HL-60/S4 treated with retinoic acid at 250 ng/mL for 4 days and 3 days (cell line): ENCODE data around the gene ZCRB1.
"Not testable (repeated sequence)": the region's sequence is repeated elsewhere in the genome, so short reads cannot be mapped to it uniquely, and the experiment has no call there.

ENCODE experiments used
- in situ Hi-C: fragments of 300-500 bp; cut with MboI; formaldehyde crosslinking; loops from 2 replicates; pipeline ENCODE4 v1.7.0; 2022; ENCODE audit warnings: low sequenced_read_pairs

The ZCRB1 gene

DNA sequence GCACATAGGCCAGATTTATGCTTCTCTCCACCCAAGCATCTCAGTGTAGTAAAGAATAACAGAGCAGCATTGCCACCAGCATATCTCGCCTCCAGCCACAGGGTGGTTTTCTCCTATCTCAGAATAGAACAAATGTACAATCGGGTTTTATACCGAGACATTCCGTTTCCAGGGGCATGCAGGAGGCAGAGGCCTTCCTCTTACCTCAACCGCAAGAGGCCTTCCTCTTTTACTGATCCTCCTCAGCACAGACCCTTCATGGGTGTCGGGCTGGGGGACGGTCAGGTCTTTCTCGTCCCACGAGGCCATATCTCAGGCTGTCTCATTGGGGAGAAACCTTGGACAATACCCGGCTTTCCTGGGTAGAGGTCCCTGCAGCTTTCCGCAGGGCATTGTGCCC is 4.2 kb upstream of the ZCRB1 start:
- in situ Hi-C loops: not testable (repeated sequence)

DNA sequence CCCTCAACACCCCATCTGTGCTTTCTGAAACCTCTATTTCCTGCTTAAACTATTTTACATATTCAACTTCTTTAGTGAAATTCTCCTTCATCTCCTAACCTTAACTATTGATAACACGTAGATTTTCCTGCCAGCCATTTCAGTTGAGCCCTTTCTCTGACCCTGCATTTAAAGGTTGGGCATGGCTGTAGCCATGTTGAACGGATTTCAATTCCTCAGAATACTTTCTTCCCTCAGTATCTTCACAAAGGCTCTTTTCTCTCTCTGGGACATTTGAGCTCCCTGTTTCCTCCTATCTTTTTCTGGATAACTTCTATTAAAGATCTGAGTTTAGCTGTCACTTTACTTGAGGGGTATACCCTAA is 1.3 kb upstream of the ZCRB1 start:
- in situ Hi-C loops: no loop called here

DNA sequence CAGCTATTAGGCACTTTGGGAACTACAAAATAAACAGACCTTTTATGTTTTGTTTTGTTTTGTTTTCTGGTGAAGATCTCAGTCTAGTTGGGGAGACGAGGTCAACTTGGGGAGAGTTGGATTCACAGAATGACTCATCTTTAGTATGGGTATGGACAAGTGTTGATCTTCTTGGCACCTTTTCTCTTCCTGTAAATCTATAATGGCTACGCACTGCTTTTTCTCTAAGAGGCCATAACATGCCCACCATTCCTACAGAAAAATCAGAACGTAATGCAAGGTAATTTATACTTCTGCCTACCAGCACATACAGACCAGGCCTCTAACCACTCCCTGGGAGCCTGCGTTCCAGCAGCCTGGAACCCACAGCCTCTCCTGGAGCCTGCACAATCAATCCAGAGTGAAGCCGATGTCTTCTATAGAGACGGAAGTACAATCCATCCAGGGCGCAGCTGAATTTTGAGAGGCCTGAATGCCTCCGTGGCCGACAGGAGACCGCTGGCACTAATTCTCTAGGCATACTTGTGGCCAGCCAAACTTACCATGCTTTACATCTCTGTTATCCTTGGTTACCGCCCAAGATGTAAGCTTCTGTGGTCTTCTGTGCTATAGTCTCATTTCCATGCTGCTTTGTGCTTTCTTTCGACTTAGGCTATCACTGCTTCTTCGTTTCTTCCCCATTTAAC is 790 bp upstream of the ZCRB1 start:
- in situ Hi-C loops: no loop called here

DNA sequence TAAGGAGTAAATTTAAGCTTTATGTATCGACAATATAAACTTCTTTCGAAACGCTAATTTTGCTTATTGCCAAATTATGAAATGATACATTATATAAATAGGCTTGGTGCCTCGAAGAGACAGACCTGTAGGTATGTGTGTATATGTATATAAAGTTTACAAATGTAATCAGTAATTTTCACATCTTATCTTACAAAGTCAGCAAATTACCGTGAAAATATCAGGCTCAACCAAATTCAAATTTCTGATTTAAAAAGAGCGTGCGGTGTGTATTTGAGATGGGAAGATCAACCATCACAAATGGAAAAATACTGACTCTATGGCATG is 605 bp downstream of the ZCRB1 start:
- in situ Hi-C loops: no loop called here

DNA sequence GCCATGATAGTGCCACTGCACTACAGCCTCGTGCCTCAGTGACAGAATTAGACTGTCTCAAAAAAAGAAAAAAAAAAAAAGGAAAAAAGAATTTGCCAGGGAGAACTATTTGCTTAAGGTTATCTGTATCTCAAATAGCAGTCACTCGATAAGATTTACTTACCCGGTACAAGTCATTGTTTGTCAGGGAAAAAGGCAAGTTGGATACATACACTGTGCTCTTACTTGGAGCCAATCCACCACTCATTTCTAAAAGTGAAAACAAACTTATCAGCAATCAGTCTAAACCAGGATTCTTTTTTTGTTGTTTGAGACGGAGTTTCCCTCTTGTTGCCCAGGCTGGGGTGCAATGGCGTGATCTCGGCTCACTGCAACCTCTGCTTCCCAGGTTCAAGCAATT is 2.0 kb downstream of the ZCRB1 start:
- in situ Hi-C loops: no loop called here

DNA sequence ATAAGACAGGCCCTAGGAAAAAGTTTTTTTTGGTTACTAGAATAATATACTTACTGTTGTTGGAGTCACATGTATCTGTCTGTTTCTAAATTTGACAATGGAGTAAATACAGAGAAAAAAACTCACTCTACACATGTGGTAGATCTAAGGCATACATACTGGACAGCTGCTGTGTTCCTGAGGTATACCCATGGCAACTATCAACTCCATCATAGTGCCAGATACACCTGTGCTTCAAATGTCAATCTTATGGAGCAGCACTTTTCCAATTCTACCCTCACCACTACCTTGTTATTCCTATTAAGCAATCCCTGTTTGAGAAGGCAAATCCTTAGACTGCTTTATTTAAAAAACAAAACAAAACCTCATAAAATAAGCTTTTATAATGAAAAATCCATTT is 3.3 kb downstream of the ZCRB1 start:
- in situ Hi-C loops: no loop called here

DNA sequence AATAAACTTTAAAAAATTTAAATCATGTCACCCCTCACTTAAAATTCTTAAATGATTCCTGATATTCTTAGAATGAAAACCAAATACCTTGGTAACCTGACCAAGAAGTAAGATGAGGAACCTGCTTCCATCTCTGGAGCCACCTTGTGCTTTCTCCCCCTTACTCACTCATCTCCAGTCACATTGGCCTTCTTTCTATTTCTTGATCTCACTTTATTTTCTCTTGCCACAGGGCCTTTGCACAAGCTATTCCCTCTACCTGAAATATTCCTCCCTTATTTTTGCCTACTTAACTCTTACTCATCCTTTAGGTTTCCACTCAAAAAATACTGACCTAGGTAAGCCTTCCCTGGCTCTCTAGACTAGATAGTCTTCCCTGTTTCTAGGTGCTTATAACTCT is 5.1 kb downstream of the ZCRB1 start:
- in situ Hi-C loops: no loop called here

DNA sequence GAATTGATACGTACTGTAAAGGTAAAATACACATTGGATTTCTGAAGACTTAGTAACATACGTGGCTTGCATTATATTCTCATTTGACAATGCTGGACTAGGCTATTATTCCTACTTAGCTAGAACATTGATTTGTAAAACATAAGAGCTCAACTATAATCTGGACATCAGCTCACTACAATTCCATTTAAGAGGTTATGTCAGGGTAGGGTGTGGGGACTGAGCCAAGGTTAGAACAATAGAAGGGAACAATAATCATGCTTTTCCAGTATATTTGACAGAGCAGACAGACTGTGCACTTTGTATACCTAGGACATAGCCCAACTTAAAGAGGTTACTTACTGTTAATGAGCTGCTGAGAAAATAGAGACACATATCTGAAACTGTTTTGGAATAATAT is 10.8 kb downstream of the ZCRB1 start:
- in situ Hi-C loops: no loop called here

DNA sequence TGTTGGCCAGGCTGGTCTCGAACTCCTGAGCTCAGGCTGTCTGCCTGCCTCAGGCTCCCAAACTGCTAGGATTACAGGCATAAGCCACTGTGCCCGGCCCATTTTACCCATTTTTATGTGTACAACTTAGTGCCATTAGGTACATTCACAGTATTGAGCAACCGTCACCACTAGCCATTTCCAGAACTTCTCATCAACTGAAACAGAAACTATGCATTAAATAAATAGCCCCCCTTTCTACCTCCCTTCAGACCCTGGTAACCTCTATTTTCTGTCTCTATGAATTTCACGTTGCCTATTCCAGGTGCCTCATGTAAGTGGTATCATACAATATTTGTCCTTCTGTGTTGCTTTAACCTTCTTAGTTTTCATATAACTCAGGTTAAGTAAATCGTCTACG is 15.9 kb downstream of the ZCRB1 start:
- in situ Hi-C loops: no loop called here

DNA sequence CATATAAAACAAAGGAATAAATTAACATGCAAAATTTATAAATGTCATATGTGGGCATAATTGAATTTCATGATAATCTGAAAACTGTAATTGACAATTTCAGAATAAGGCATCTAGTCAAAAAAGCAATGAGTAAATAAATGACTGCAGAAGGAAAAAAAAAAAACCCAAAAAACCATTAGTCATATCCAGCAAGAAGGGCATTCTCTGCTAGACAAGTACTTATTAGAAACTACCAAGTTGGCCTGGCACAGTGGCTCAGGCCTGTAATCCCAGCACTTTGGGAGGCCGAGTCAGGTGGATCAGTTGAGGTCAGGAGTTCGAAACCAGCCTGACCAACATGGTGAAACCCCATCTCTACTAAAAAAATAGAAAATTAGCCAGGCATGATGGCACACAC is 17.5 kb downstream of the ZCRB1 start:
- in situ Hi-C loops: no loop called here

DNA sequence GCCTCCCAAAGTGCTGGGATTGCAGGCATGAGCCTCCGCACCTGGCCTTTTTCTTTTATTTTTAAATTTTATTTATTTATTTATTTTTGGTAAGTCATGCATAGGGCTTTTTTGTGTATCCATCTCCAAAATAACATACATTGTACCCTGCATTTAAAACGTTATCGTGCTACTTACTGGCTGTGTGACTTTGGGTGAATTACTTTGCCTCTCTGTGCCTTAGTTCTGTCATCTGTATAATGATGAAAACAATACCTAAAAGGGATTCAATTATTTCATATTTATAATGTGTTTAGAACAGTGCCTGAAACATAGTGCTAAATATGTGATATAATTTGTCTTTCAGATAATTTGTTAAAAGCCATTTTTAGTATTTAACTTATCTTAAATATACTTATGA is 19.6 kb downstream of the ZCRB1 start:
- in situ Hi-C loops: no loop called here

DNA sequence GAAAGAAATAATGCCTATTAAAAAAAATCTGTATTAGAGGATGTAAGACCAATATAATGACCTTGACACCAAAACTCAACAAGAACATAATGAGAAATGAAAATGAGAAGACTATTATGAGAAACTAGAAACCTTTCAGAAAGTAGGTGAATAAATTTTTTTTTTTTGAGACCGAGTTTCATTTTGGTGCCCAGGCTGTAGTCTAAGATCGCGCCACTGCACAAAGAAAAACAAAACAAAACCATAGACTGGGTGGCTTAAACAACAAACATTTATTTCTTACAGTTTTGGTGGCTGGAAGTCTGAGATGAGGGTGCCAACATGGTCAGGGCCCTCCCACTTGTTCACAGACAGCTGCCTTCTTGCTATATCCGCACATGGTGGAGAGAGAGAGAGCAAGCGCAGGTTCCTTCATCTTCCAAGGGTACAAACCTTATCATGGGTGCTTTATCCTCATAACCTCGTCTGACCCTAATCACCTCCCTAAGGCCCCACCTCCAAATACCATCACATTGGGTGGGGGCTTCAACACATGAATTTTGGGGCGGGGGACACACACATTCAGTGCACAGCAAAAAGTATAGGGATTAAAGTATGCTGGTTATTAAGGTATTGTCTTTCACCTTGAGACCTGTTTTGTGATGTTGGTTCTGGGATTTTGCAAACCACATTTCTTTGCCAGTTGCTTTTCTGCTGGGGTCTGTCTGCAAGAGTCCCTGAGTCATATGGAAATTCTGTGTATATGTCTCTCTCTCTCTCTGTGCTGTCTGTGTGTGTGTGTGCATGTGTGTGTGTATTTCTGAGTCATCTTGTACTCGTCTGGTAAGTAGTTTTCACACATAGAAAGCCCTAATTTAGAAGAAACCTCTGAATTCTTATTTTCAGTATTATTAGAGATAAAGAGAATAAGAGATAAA is 26.2 kb downstream of the ZCRB1 start:
- in situ Hi-C loops: no loop called here

DNA sequence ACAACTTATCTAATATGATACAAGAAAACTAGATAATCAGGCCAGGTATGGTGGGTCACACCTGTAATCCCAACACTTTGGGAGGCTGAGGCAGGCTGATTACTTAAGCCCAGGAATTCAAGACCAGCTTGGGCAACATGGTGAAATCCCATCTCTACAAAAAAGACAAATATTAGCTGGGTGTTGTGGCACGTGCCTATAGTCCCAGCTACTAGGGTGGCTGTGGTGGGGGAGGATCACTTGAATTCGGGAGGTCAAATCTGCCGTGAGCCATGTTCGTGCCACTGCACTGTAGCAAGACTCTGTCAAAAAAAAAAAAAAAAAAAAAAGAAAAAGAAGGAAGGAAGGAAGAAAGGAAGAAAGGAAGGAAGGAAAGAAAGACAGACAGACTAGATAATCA is 27.0 kb downstream of the ZCRB1 start:
- in situ Hi-C loops: no loop called here

DNA sequence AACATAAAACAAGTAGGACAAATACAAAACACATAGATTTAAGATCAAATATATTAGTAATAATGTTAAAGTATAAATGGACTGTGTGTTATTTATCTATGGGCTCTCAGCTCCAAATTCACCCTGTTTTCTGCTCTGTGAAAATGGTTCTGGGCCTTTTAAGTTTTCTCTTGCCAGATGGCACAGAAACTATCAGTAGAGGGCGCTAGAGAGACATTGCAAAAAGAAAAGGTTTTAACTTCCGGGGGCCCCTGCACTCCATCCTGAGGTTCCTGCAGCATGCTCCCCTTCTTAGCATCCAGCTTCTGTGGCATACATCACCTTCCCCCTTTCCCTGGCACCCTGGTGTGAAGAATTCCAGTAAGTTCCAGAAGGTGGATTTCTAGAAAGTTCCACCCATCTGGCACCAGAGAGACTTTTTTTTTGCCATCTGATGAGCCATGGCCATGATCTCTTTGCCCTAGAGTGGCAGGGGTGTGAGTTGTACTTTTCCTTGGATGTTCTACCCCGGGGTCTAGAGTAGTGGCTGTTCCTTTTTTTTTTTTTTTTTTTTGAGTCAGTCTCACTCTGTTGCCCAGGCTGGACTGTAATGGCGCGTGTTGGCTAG is 29.3 kb downstream of the ZCRB1 start:
- in situ Hi-C loops: no loop called here

DNA sequence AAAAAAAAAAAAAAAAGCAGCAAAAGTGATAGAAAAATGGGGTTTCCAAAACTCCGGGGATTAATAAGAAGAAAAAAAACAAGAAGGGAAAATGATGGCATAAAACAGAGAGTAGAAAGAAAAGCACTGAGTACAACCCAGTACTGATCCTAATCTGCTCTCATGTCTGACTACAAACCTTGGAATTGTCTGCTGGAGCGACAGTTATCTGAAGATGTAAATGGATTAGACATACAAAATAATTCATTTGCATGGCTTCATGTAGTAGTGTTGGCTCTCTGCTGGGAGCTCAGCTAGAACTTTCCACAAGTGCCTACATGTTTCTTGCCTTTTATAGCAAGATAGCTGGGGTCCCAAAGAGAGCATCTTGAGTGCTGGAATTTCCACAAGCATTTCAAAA is 34.2 kb downstream of the ZCRB1 start:
- in situ Hi-C loops: no loop called here

DNA sequence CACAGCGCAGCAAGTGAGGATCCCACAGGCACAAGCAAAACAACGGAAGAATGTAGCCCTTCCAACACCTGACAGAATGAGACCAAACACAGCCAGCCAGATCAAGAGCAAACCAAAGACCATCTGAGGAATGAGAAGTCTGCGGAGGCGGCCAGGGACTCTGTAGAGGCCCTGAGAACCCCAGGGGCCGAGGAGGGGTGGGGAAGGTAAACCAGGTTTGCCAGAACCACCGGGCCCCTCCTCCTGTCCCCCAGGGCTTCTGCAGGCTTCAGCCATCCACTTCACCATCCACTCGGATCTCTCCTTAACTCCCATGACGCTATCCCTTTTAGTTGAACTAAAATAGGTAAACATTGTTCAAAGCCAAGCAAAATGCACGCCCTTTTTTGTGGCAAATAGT is 37.4 kb downstream of the ZCRB1 start:
- in situ Hi-C loops: no loop called here

DNA sequence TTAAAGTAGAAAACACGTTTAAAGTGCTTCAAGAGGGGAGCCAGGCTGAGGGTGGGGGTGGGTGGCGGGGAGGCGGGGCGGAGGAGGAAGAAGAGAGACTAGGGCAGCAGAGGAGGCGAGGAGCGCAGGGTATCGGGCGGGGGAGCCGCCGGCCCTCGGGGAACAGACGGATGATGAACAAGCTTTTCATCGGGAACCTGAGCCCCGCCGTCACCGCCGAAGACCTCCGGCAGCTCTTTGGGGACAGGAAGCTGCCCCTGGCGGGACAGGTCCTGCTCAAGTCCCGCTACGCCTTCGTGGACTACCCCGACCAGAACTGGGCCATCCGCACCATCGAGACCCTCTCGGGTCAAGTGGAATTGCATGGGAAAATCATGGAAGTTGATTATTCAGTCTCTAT is 39.2 kb downstream of the ZCRB1 start:
- in situ Hi-C loops: no loop called here

DNA sequence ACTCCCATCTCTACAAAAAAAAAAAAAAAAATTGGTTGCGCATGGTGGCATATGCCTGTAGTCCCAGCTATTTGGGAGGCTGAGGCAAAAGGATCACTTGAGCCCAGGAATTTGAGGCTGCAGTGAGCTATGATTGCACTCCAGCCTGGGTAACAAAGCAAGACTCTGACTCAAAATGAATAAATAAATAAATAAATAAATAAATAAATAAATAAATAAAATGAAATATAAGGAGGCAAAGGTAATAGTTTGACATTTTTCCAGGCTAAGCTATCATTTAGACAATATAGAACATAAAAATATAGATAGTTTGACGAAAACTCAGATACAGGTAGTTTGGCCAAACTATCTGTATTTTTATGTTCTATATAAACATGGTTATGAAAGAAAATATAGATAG is 40.5 kb downstream of the ZCRB1 start:
- in situ Hi-C loops: no loop called here

DNA sequence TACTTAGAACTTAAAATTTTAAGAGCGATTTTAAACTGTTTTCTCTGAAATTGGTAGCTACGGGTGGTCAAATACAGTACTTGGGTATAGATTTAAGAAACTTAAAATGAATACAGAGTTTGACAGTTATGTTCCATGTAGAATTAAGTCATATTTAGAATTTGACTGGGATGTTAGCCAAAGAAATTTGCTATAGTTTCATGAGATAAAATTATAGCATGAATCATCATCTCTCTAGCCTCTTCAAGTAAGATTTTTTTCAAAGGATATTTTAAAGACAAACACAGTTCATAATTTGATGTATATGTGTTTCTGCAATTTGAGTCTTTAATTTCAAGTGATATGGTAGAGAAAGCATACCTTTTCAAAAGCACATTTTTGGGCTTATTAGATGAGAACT is 41.0 kb downstream of the ZCRB1 start:
- in situ Hi-C loops: no loop called here

DNA sequence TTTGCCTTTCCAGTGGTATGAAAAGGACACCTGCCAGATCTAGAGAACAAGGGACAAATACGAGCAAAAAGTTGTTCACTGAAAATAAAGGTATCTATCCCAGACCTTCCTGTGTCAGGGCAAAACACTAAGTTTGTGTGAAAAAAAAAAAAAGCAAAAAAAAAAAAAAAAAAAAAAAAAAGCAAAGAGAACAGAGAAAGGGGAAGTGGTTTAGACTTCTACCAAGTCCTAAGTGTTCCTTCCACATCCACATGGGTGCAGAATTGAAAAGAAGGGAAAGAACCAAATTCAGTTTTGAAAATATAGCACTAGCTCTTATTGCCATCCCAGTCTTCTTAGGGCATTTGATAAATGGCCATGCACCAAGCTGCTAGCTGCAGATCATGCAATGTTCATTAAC is 41.7 kb downstream of the ZCRB1 start:
- in situ Hi-C loops: no loop called here

DNA sequence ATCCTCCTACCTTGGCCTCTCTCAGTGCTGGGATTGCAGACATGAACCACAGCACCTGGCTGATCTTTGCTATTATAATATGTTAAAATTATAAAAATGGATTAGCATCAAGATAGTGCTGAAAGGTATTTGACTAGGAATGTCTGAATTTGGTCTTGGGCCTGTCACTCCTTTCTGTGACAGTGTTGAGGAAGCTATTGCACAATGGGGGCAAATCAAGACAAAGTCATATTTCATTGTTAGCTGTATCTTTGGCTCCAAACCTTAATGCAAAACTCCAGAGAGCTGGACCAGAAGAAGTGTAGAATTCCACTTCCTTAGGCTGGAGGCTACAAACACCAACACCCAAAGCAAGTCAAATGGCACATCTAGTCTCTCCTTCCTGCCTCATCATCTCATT is 42.2 kb downstream of the ZCRB1 start:
- in situ Hi-C loops: no loop called here

DNA sequence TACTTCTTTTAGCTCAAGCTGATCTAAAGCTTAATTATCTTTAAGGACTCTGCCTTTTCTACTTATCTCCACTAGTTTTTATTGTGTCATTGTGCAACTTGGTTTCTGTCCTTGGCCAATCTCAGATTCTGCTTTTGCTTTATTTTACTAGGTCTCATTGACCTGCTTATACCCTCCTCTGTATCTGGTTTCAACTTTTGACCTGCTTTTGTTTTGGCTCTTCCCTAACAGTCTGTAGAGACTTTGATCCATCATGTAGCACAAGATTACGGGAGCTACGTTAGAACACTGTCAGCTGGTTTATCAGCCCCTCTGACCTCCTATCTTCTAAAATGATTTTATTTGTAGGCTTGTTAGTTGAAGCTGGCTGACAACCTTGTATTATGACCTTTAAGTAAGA is 43.6 kb downstream of the ZCRB1 start:
- in situ Hi-C loops: no loop called here
